ENCODE data around the gene TECR.

DNA sequence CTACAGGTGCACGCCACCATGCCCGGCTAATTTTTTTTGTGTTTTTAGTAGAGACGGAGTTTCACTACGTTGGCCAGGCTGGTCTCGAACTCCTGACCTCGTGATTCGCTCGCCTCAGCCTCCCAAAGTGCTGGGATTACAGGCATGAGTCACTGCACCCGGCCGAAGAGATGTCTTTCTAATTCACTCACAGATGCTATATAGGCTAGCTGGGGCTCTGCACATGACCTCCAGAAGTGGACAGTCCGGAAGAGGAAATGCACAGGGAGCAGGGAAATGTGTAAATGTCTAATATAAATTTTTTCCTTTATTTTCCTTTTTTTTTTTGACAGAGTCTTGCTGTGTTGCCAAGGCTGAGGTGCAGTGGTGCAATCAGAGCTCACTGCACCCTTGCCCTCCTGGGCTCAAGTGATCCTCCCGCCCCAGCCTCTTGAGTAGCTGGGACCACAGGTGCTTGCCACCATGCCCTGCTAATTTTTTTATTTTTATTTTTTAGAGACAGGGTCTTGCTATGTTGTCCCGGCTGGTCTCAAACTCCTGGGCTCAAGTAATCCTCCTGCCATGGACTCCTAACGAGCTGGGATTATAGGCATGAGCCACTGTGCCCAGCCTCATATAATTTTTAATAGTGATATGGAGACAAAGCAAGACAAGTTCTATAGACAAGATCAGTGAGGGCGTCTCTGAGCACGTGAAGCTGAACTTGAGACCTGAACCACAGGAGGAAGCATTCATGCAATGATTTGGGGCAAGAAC, 41.8 kb upstream of the TECR start:
- TF ChIP-seq POLR2A (IDR thresholded peaks at IDR 0.05; ENCODE audit: low read depth, low read length) = no peak
- TF ChIP-seq, protein P1, sequence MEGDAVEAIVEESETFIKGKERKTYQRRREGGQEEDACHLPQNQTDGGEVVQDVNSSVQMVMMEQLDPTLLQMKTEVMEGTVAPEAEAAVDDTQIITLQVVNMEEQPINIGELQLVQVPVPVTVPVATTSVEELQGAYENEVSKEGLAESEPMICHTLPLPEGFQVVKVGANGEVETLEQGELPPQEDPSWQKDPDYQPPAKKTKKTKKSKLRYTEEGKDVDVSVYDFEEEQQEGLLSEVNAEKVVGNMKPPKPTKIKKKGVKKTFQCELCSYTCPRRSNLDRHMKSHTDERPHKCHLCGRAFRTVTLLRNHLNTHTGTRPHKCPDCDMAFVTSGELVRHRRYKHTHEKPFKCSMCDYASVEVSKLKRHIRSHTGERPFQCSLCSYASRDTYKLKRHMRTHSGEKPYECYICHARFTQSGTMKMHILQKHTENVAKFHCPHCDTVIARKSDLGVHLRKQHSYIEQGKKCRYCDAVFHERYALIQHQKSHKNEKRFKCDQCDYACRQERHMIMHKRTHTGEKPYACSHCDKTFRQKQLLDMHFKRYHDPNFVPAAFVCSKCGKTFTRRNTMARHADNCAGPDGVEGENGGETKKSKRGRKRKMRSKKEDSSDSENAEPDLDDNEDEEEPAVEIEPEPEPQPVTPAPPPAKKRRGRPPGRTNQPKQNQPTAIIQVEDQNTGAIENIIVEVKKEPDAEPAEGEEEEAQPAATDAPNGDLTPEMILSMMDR (conservative IDR thresholded peaks at IDR 0.05; ENCODE audit: low read depth, low read length) = no peak
- no peak for TF ChIP-seq SMC3 (IDR thresholded peaks at IDR 0.05; ENCODE audit: low read depth, low read length)
- no peak for TF ChIP-seq MXI1 (IDR thresholded peaks at IDR 0.05; ENCODE audit: borderline replicate concordance, low read depth, low read length)

Data from IMR-90 (cell line).